Measurements from ENCODE around the gene CHAF1A.
A peak's percentile ranks its signal among the peaks of the same experiment; 100 is the strongest.

Gene CHAF1A

DNA sequence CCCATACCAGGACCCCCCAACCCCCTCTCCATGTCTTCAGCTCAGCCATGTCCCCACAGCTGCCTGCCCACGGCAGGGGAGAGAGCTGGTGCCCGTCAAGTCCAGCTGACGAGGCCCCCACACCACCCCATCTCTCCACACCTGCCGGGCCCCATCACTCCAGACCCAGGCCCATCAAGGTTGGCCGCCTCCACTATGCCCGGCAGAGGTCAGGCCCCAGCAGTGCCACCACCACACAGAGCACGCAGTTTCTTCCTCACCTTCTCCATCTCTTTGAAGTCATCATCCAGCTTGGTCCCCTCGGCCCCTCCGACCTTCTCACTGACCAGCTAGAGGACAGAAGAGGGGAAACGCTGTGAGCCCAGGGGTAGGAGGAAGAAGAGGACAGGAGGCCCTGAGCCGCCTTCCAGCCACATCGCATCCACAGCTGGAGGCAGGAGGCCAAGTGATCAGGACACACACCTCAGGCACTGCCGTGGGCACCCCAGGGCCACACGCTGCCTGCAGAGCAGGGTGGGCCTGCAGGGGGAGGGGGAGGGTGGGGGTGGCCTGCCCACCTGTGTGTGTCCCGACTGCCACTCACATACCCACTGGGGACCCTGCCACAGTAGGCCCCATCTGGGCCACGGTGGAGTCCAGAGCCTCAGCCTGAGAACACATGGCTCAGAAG is 35.6 kb upstream of the CHAF1A start:
- no peak for DNase-seq (ENCODE audit: low spot score)

DNA sequence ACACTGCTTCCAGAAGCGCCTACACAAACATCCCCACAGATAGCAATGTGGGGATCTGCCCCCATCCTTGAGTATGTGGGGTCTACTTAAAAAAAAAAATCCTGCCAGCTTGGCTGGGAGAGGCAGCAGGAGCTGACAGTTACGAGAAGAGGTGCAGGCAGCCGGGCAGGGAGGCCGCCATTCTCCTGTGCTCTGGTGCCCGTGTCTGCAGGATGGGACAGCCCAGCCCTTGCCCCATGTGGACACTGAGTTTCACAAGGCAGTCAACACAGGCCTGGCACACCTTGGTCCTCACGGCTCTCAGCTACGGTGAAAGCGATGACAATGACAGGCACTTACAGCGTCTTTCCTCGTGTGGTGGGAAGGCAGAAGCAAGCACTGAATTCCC is 35.1 kb upstream of the CHAF1A start:
- DNase-seq (ENCODE audit: low spot score): no peak

DNA sequence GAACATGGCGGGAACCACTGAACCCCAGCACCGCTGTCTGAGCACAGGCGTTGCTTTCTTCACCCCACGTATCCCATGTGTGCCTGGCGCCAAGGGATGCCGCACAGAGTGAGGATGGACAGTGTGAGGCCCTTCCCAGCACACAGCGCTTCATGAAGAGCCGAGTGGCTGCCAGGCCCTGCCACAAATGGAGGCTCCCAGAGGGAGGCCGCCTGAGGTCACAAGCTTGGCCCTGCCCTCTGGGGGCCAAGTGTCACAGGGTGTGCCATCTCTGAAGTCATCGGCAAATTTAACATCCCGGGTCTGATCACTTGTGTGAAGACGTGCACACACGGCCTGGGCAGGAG is 34.7 kb upstream of the CHAF1A start:
- no peak for DNase-seq (ENCODE audit: low spot score)

DNA sequence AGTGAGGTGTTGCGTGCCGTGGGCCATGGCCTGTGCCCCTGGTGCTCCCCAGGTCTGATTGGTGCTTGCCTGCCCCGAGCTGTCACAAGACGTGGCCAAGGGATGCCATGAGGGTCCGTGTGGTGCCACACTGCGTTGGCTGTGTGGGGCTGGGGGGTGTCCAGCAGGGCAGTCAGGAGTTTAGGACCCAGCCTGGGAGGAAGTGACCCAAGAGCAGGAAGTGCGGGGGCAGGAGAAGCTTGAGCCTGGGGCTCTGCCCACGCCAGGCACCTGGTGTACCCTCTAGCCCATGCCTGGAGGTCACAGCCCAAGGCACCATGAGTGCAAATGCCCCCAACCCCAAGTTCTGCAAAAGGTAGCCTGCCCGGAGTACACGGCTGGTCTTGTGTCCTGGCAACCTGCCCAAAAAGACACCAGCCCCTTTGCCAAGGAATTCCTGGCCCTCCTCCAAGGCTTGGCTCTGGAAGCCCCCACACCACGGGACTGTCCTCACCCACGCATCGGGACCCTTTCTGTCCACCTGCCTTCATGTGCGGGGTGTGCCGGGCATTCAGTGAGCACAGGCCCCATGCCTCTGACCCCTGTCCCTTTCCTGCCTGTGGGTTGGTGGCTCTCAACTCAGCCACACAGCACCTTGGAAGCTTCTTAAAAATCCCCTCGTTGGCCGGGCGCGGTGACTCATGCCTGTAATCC is 34.2 kb upstream of the CHAF1A start:
- no peak for DNase-seq (ENCODE audit: low spot score)

DNA sequence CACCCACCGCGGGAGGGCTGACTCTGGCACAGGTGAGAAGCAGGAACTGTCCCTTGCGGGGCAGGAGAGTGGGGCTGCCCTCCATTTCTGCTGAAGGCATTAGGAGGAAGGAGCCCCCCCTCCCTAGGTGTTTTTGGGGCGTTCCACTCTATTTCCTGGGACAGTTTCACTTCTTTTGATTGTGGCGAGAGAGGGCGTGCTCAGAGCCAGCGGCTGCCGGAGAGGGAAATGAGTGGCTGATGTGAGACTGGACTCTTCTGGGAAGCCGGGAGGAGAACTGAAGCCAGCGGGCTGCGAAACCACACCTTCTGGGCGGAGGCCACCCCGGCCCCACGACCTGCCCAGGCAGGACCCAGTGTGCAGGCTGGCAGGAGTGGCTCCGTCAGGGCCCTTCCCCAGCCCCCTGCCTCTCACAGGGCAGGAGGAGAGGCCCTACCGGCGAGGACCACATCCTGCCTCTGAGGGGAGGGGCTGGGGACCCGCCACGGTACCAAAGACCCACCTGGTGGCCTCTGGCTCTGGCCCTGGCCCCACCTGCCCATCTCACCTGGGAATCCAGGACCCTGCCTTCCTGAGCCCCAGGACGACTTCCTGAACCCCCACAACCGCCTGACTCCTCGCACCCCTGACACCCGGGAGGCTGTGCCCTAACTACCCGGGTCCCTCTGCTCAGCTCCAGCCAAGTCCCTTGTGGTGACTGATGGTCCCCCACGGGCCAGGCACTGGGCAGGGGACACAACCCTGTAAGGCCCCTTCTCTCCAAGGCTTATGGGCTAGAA is 33.1 kb upstream of the CHAF1A start:
- no peak for DNase-seq (ENCODE audit: low spot score)

DNA sequence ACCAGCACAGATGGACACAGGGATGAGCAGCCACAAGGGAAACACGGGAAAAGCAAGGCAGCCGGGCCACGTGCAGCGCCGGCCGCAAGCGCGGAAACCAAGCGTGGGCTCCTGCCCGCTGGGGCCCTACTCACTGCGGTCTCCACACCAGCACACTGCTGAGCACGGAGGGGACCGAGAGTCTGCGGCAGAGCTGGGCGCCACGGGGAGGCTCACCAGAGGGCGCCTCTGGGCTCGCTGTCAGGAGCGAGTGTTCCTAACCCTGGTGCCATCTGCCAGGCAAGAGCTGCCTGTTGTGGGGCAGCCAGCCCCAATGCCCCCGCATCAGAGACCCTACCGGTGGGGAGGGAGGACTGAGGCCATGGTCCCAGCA is 32.6 kb upstream of the CHAF1A start:
- DNase-seq (ENCODE audit: low spot score): no peak

DNA sequence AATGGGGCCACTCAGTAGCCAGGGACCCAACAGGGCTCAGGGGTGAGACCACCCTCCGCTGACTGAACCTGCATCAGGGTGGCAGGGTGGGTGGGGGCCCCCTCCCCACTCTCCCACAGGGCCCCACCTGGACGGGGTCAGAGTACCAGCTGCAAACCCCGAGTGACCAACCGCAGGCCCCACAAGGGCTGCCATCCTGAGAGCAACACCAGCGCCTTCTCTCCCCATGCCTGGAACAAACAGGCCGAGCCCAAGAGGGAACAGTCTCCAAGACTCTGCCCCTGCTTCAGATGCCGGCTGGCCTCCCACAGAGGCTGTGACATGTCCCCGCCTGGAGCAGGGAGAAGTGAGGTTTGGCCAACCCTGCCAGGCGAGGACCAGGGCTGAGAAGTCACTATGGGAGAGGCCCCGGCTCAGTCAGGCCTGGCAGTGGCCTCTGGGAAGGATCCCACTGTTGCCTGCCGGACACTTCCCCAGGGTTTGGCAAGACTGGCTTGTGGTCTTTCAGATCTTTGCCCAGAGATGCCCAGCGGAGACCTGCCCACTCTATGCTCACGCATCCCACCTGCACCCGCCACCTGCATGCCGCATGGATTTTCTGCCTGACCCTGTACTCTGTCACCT is 31.9 kb upstream of the CHAF1A start:
- DNase-seq (ENCODE audit: low spot score): no peak

DNA sequence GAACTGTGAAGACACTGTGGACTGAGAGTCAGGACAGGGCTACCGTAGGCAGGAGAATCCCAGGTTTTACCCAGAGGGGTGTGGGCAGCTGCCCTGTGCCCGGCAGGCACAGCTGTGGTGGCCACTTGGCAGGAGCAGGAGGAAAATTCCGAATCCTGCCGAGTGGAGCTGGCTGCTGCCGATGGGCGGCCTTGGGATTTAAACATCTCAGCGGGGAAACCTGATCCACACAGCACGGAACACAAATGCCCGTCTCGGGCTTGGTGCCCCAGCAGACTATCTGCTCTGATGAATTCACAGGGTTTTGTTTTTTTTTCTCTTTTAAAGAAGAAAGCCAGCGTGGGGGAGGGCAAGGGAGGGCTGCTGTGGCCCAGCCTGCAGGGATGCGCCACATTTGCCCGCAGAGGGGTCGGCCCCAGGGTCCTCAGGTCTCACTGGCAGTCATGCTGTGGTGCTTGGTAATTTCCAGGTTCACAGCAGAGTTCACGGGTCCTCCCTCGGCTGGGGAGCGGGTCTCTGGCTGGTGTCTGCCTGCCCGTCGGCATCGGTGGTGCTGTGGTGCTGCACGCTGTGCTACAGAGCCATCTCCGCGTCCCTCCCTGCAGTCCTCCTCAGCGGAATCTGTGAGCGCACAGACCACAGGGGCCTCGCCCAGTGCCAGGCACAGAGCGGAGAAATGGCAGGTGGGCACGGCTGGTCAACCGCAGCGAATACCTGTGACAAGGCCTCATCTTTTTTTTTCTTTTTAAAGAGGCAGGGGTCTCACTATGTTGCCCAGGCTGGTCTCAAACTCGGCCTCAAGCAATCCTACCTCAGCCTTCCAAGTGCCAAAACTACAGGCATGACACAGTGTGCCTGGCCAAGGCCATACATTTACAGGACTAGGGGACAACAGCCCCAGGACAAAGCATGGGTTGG is 30.9 kb upstream of the CHAF1A start:
- no peak for DNase-seq (ENCODE audit: low spot score)

DNA sequence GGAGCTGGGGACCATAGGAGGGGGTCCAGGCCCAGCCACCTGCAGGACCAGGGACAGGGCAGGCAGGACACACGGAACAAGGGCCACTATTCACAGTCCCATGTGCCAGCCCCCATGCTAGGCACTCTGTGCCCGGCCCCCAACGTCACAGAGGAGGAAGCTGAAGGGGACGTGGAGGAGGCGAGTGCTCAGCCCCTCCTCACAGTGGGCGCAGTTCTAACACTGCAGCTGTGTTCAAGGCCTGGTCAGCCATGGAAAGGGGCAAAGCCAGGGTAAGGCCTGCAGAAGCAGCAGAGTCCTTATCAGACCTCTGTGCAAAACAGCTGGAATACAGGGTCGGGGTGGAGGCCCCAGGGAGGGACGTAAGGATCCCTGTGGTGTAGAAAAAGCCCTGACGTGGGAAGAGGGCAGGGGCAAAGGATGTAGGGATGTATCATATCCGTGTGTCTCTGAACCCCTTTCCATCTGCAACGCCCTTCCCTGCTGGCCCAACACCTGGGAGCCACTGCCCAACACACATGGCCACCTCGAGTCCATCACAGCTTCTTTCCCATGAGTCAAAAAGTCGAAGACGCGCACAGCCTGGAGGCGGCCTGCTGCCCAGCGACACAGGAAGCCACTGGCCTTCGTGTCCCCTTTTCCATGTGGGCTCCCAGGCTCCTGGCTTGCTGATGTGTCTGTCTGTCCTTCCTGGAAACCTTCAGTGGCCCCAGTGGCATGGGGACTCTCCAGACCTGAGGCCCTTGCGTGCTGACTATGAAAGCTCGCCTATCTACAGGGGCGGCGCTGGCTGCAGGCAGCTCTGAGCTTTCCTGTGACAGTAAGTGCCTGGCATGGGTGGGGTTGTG is 30.1 kb upstream of the CHAF1A start:
- no peak for DNase-seq (ENCODE audit: low spot score)

DNA sequence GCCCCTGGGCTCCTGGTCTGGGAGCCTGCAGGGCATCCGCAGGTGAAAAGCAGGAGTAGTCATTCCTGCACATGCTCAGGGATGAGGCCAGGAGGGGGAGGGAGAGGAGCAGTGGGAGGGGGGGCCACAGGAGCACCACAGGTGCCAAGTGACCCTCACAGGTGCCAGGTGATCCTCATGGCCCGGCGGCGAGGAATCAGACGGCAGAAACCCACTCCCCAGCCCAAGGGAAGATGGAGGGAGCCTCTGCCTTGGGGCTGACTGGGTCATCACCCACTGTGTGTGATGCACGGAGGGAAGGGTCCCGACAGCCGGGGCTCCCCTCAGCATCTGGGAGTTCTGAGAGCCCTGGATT is 29.4 kb upstream of the CHAF1A start:
- no peak for DNase-seq (ENCODE audit: low spot score)

DNA sequence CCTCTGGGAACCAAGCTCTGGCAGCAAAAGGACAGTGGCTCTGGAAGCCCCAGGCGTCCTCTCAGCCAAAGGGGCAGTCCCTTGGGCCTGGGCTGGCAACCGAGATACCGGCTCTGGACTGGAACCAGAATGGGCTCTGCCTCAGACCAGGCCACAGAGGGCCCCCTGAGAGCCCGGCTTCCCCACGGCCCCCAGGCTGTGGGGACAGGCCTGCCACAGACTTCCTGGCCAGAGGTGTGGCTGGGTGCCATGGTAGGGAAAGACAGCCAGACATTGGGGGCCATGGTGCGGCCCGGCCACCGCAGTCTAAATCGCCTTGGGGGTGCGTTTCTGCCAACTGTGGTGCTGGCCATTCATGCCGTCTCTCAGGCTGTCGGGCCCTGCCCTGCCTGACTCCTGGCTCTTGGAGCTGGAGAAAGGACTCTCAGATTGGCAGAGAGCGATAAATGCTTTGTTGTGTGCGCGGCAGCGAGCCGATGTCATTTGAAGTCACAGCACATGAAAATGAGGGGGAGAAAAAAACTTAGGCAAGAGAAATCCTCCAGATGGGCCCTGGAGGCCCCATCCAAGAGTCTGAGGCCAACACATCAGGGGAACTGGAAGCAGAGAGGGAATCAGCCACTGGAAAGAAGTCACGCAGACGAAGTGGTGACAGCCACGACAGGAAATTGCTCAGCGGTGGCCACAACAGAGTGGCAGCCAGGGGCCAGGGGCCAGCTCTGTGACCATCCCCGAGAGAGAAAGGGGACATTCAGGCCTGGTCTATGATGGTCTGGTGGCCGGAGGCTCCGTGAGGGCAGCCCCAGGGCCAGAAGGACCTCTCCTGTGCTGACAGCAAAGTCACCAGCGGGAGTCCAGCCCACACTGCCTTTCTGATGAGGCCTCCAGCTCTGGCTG is 28.6 kb upstream of the CHAF1A start:
- peak; percentile 57 for DNase-seq (ENCODE audit: low spot score)

DNA sequence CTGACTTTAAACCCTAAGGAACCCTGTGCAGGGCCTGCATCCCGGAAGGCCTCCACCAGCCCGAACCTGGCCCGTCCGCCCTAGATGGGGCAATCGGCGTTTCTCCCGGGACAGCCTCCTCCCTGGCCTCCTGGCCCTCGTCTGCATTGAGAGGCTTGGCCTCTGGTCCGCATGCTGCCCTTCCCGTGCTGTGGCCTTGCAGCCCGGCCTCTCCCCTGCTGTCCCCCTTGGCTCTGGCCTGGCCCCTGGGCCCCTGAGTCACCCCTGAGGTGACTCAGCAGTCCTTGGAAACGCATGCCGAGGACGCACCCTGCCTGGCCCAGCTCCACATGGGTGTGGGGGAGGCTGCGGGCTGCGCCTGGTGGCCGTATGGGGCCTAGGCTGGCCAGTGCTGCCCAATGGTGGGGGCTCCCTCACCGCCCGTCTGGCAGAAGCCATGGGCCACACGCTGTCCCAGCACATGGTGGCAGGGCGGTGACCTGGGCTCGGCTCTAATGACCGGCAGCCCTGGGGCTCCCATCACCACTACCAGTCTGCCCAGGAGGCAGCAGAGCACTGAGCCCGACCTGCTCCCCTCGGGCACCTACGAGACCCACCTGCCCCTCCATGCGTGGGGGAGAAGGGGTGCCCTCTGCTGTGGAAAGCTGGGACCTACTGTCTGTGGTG is 27.8 kb upstream of the CHAF1A start:
- DNase-seq (ENCODE audit: low spot score): peak; percentile 90

DNA sequence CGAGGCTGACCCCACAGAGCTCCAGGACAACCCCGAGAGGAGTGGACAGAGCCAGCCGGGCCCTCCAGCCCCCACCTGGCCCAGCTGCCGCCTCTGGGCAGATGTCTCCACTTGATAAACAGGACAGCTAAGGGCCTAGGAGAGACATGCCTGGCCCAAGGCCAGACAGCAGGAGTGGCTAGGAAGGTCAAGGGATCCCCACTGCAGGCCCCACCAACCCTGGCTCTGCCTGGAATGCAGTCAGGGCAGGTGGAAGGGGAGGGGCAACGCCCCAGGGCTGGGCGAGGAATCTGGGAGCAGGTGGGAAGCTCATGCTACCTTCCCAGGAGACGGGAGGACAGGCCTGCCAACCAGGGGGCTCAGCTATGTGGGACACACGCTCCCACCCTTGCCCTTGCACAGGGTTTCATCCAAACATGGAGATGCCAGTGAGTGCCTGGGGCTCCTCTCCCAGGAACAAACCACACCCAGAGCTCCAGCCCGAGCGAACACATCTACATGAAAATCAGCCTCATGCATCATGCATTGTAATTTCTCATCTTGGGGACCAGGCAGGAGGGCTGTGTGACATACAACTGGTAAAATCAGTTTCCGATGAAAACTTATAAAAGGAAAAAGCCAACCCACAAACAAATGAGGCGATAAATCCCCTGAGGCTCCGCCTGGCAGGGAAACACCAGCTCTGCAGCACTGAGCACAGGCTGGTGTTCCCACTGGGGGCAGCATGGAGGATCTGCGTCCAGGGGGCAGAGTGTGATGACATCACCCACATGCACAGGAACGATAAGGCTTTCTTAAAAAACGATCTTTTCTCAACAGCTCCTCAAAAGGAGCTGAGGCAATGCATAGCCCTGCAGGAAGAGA is 27.0 kb upstream of the CHAF1A start:
- peak; percentile 80 for DNase-seq (ENCODE audit: low spot score)

DNA sequence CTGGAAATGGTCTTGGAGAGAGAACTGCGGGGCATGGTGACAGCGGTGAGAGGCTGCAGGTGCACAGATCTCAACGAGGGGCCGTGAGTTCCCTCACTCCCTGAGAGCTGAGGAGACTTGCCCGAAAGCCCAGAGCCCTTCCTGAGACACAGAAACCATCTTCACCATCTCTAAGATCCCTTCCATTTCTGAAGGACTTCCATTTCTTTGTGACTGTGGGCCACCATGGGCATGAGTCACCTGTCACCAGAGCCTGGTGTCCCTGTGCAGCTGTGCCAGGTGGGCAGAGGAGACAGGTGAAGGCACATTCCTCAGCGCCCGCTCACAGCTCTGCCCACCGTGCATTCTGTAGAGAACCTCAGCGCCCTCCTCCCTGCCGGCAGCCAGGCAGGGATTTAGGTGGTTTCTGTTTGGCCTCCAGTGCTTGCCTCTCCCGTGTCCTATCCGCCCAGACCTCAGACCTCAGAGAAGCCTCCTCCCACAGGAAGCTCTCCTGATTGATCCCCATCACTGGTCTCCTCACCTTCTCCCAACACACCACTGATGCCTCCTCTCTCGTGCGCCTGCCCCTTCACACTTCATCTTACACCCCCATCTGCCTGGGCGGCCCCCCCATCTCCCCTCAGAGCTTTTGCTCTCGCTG is 26.3 kb upstream of the CHAF1A start:
- no peak for DNase-seq (ENCODE audit: low spot score)

DNA sequence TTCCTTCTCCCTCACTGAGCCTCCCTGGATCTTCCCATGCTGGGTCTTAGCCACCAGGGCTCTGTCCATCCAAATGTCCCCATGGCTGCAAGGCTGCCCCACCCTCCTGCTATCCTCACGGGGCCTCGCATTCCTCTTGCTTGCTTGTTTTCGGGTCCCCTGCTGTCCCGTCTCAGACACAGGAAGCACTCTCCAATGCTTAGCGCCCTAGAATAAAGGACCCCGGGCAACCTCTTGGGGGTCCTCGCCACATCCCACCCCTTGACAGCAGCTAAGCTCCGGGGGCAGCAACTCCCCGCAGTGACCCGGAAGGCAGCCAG is 25.8 kb upstream of the CHAF1A start:
- DNase-seq (ENCODE audit: low spot score): no peak

DNA sequence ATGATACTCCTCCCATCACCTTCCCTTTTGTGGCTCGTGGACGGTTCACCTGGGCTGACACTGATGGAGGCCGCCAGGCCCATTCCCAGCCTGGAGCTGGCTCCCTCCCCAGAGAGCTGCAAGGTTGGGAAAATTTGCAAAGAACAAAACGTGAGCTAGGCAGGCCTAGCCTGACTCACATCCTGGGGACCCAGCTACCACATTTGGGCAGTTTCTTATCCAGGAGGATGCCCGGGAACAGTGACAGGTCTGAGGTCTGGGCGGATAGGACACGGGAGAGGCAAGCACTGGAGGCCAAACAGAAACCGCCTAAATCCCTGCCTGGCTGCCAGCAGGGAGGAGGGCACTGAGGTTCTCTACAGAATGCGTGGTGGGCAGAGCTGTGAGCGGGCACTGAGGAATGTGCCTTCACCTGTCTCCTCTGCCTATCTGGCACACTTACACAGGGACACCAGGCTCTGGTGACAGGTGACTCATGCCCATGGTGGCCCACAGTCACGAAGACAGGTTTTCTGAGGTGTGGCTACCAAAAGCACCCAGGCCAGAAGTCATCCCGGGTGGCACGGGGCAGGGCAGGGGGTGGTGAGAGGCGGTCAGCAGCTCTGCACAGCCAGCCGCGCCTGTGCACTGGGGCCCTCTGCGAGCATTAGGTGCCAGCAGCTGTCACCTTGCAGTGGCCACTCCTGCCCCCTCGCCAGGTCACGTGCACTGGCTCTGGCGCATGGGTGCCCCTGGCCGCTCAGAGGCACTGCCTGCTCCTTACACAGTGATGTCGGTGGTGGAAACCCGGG is 25.3 kb upstream of the CHAF1A start:
- no peak for DNase-seq (ENCODE audit: low spot score)

DNA sequence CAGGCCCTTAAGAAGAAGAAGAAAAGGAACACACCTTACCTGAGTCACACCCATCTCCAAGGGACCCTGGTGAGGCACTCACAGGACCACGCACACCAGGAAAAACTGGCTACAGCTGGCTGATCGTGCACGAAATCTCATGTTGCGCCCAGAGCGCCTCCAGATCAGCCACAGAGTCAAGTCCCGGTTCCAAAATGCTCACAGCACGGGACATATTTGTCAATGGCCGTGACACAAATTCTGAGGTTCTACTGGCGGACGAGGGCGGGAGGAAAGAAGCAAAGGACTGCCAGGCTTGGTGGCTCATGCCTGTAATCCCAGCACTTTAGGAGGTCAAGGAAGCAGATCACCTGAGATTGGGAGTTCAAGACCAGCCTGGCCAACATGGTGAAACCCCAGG is 23.6 kb upstream of the CHAF1A start:
- DNase-seq (ENCODE audit: low spot score): no peak

Data from hepatic stellate cell (primary cell).